ENCODE results near the gene SLC35G3. TPM values are rescaled to one million over a fixed set of nuclear protein-coding genes. Genes with fewer than 3 reads are reported as not detected.
"Not testable (repeated sequence)": the region's sequence is repeated elsewhere in the genome, so short reads cannot be mapped to it uniquely, and the experiment has no call there.

SLC35G3 gene
- polyA plus RNA-seq, 1 donor = not detected

- Histone ChIP-seq H3K27ac (ENCODE audit: low read length) (no peak overlapping the region), H3K9me3 (ENCODE audit: control insufficient read depth, low read depth, low read length) (no peaks in the 10 kb centered on the region), H3K4me1 (ENCODE audit: control insufficient read depth, insufficient read depth, low read length) (no peaks in the 10 kb centered on the region), H3K4me3 (ENCODE audit: low read length) (no peak overlapping the region), H3K27me3 (ENCODE audit: control insufficient read depth, insufficient read depth, low read length) (no peaks in the 10 kb centered on the region), H3K36me3 (ENCODE audit: control insufficient read depth, insufficient read depth, low read length) (no peaks in the 10 kb centered on the region)
- DNase-seq = no peak
- WGBS (ENCODE audit: insufficient coverage, low lambda C conversion rate) = no CpG with 5 or more reads among the region's 6 CpGs
Measured at GRCh38 chr17:35183332-35183731, 10.9 kb downstream of the SLC35G3 start.

GRCh38 chr17:35179379-35179778 is 14.8 kb downstream of the SLC35G3 start:
- H3K27me3 ChIP-seq (ENCODE audit: control insufficient read depth, insufficient read depth, low read length); H3K4me3 ChIP-seq (ENCODE audit: low read length); DNase-seq; H3K36me3 ChIP-seq (ENCODE audit: control insufficient read depth, insufficient read depth, low read length); H3K9me3 ChIP-seq (ENCODE audit: control insufficient read depth, low read depth, low read length); H3K27ac ChIP-seq (ENCODE audit: low read length); H3K4me1 ChIP-seq (ENCODE audit: control insufficient read depth, insufficient read depth, low read length): not testable (repeated sequence)
- WGBS (ENCODE audit: insufficient coverage, low lambda C conversion rate) = no CpG with 5 or more reads among the region's 5 CpGs

- H3K27ac ChIP-seq (ENCODE audit: low read length) = no peak overlapping the region
- DNase-seq = no peak
- WGBS (ENCODE audit: insufficient coverage, low lambda C conversion rate) = no CpG with 5 or more reads among the region's 8 CpGs
- no peak overlapping the region for H3K4me3 ChIP-seq (ENCODE audit: low read length)
- no peaks in the 10 kb centered on the region for H3K4me1 ChIP-seq (ENCODE audit: control insufficient read depth, insufficient read depth, low read length)
- H3K9me3 ChIP-seq (ENCODE audit: control insufficient read depth, low read depth, low read length) = no peaks in the 10 kb centered on the region
- no peaks in the 10 kb centered on the region for H3K27me3 ChIP-seq (ENCODE audit: control insufficient read depth, insufficient read depth, low read length)
- no peaks in the 10 kb centered on the region for H3K36me3 ChIP-seq (ENCODE audit: control insufficient read depth, insufficient read depth, low read length)
Measured at GRCh38 chr17:35176897-35177296, 17.3 kb downstream of the SLC35G3 start.

GRCh38 chr17:35175638-35176415 is 18.4 kb downstream of the SLC35G3 start:
- Histone ChIP-seq H3K9me3 (ENCODE audit: control insufficient read depth, low read depth, low read length) (no peaks in the 10 kb centered on the region), H3K27ac (ENCODE audit: low read length) (no peak overlapping the region), H3K36me3 (ENCODE audit: control insufficient read depth, insufficient read depth, low read length) (no peaks in the 10 kb centered on the region), H3K4me1 (ENCODE audit: control insufficient read depth, insufficient read depth, low read length) (no peaks in the 10 kb centered on the region), H3K27me3 (ENCODE audit: control insufficient read depth, insufficient read depth, low read length) (no peaks in the 10 kb centered on the region), H3K4me3 (ENCODE audit: low read length) (no peak overlapping the region)
- DNase-seq = no peak
- WGBS (ENCODE audit: insufficient coverage, low lambda C conversion rate) = no CpG with 5 or more reads among the region's 9 CpGs

GRCh38 chr17:35174835-35175334 is 19.3 kb downstream of the SLC35G3 start:
- DNase-seq = no peak
- 100% methylated on average over 1 of the region's 2 CpGs for WGBS (ENCODE audit: insufficient coverage, low lambda C conversion rate)
- no peaks in the 10 kb centered on the region for H3K4me1 ChIP-seq (ENCODE audit: control insufficient read depth, insufficient read depth, low read length)
- H3K27ac ChIP-seq (ENCODE audit: low read length) = no peak overlapping the region
- no peaks in the 10 kb centered on the region for H3K9me3 ChIP-seq (ENCODE audit: control insufficient read depth, low read depth, low read length)
- H3K36me3 ChIP-seq (ENCODE audit: control insufficient read depth, insufficient read depth, low read length) = no peaks in the 10 kb centered on the region
- H3K27me3 ChIP-seq (ENCODE audit: control insufficient read depth, insufficient read depth, low read length) = no peaks in the 10 kb centered on the region
- no peak overlapping the region for H3K4me3 ChIP-seq (ENCODE audit: low read length)

GRCh38 chr17:35172321-35172720 is 21.9 kb downstream of the SLC35G3 start:
- not testable (repeated sequence) for H3K4me3 ChIP-seq (ENCODE audit: low read length); H3K27ac ChIP-seq (ENCODE audit: low read length); H3K9me3 ChIP-seq (ENCODE audit: control insufficient read depth, low read depth, low read length); DNase-seq; H3K27me3 ChIP-seq (ENCODE audit: control insufficient read depth, insufficient read depth, low read length); H3K4me1 ChIP-seq (ENCODE audit: control insufficient read depth, insufficient read depth, low read length); H3K36me3 ChIP-seq (ENCODE audit: control insufficient read depth, insufficient read depth, low read length)
- no CpG with 5 or more reads among the region's 3 CpGs for WGBS (ENCODE audit: insufficient coverage, low lambda C conversion rate)

GRCh38 chr17:35171834-35172233 is 22.4 kb downstream of the SLC35G3 start:
- H3K4me3 ChIP-seq (ENCODE audit: low read length) = no peak overlapping the region
- no peaks in the 10 kb centered on the region for H3K9me3 ChIP-seq (ENCODE audit: control insufficient read depth, low read depth, low read length)
- DNase-seq = no peak
- H3K27me3 ChIP-seq (ENCODE audit: control insufficient read depth, insufficient read depth, low read length) = no peaks in the 10 kb centered on the region
- no peaks in the 10 kb centered on the region for H3K4me1 ChIP-seq (ENCODE audit: control insufficient read depth, insufficient read depth, low read length)
- no peak overlapping the region for H3K27ac ChIP-seq (ENCODE audit: low read length)
- 86% methylated on average over 2 of the region's 2 CpGs for WGBS (ENCODE audit: insufficient coverage, low lambda C conversion rate)
- no peaks in the 10 kb centered on the region for H3K36me3 ChIP-seq (ENCODE audit: control insufficient read depth, insufficient read depth, low read length)

GRCh38 chr17:35170968-35171771 is 23.0 kb downstream of the SLC35G3 start:
- Histone ChIP-seq H3K36me3 (ENCODE audit: control insufficient read depth, insufficient read depth, low read length) (no peaks in the 10 kb centered on the region), H3K27ac (ENCODE audit: low read length) (no peak overlapping the region), H3K4me3 (ENCODE audit: low read length) (no peak overlapping the region), H3K27me3 (ENCODE audit: control insufficient read depth, insufficient read depth, low read length) (no peaks in the 10 kb centered on the region), H3K9me3 (ENCODE audit: control insufficient read depth, low read depth, low read length) (no peaks in the 10 kb centered on the region), H3K4me1 (ENCODE audit: control insufficient read depth, insufficient read depth, low read length) (no peaks in the 10 kb centered on the region)
- no peak for DNase-seq
- WGBS (ENCODE audit: insufficient coverage, low lambda C conversion rate) = no CpG with 5 or more reads among the region's 18 CpGs

GRCh38 chr17:35169835-35170363 is 24.3 kb downstream of the SLC35G3 start:
- no peaks in the 10 kb centered on the region for H3K27me3 ChIP-seq (ENCODE audit: control insufficient read depth, insufficient read depth, low read length)
- DNase-seq = no peak
- no peaks in the 10 kb centered on the region for H3K4me1 ChIP-seq (ENCODE audit: control insufficient read depth, insufficient read depth, low read length)
- H3K27ac ChIP-seq (ENCODE audit: low read length) = no peak overlapping the region
- no peaks in the 10 kb centered on the region for H3K9me3 ChIP-seq (ENCODE audit: control insufficient read depth, low read depth, low read length)
- H3K4me3 ChIP-seq (ENCODE audit: low read length) = no peak overlapping the region
- no peaks in the 10 kb centered on the region for H3K36me3 ChIP-seq (ENCODE audit: control insufficient read depth, insufficient read depth, low read length)
- WGBS (ENCODE audit: insufficient coverage, low lambda C conversion rate) = no CpG with 5 or more reads among the region's 17 CpGs

- no peaks in the 10 kb centered on the region for H3K36me3 ChIP-seq (ENCODE audit: control insufficient read depth, insufficient read depth, low read length)
- no peak overlapping the region for H3K27ac ChIP-seq (ENCODE audit: low read length)
- H3K4me1 ChIP-seq (ENCODE audit: control insufficient read depth, insufficient read depth, low read length) = no peaks in the 10 kb centered on the region
- DNase-seq = no peak
- no peaks in the 10 kb centered on the region for H3K9me3 ChIP-seq (ENCODE audit: control insufficient read depth, low read depth, low read length)
- H3K4me3 ChIP-seq (ENCODE audit: low read length) = no peak overlapping the region
- no CpG with 5 or more reads among the region's 1 CpG for WGBS (ENCODE audit: insufficient coverage, low lambda C conversion rate)
- H3K27me3 ChIP-seq (ENCODE audit: control insufficient read depth, insufficient read depth, low read length) = peaks cover 2% of the 10 kb centered on the region
Measured at GRCh38 chr17:35167666-35168065, 26.5 kb downstream of the SLC35G3 start.

All from large intestine (tissue), 3 donors.